Fibroblast of upper back skin (primary cell): Measurements from ENCODE around the gene VILL.
"Not testable (repeated sequence)": the region's sequence is repeated elsewhere in the genome, so short reads cannot be mapped to it uniquely, and the experiment has no call there.

ENCODE experiments used
- DNase-seq: peaks from one replicate; pipeline ENCODE4 v3.0.0-alpha.2; 2013

VILL gene

DNA sequence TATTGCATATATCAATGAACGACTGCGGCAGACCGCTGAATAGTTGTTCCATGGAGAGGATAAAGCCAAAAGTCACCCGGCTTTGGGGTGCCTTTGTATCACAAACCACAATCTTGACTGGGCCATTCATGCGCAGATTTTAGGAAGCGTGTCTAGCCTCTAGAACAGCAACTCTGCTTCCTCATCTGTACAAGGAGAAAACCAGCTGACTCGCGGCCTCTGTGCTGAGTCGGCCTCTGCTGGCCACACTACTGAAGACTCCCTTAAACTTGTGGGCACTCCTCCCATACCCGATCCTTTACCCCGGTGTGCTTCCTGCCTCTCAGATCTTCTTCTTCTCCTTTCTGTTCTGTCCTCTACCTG, 49.3 kb downstream of the VILL start:
- peak; percentile 18 for DNase-seq

DNA sequence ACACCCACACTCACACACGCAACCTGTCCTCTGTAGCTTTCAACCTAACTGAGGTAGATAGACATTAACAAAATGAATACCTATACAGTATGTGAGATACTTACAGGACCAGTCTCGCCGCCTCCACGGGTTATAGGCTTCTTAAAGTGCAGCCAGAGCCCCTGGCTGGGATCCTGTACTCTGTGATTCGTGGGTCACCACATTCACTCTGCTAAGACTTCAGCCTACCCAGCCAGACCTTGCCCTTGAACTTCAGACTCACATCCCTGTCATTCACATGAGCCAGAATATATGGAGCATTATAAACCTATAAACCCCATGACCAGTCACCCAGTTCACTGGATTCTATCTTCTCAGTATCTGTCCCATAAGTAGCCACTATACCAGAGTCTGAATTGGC, 49.8 kb downstream of the VILL start:
- no peak for DNase-seq

DNA sequence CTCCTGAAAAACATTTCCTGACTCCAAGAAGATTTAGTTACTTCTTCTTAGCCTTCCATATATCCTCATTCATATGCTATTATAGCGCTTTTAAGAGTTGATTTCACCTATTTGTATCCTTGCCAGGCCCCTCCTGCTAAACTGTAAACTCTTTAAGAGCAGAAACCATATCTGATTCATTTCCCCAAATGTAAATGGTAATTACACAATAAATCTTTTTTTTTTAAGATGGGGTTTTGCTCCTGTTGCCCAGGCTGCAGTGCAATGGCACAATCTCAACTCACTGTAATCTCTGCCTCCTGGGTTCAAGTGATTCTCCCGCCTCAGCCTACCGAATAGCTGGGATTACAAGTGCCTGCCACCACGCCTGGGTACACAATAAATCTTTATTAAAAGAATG, 52.9 kb downstream of the VILL start:
- no peak for DNase-seq

DNA sequence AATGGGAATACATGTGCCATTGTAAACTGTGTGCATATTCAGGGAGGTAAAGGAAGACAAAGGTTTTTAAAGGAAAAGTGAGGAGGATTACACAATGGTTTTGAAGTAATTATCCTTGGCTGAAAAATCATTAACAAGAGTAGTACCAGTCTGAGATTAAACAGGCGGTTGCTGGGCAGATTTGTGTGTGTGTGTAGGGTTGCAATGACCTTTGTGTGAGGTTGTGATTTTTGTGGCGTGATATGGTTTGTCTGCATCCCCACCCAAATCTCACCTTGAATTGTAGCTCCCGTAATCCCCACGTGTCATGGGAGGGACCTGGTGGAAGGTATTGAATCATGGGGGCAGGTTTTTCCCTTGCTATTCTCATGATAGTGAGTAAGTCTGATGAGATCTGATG, 55.4 kb downstream of the VILL start:
- DNase-seq = no peak

DNA sequence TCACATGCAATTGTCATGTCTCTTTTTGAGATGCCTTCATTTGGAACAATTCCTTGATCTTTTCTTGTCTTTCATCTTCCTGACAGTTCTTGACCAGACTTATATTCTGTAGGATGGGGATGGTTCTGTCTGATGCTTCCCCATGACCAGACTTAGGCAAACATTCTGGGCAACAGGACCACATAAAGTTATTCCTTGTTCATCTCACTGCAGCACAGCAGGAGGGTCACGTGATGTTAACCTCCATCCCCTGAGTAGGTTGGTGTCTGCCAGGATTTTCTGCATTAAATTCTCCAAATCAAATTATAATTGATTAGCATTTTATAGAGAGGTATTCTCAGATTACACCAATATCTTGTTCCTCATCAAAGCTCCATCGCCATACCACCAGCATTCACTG, 56.2 kb downstream of the VILL start:
- DNase-seq = no peak

DNA sequence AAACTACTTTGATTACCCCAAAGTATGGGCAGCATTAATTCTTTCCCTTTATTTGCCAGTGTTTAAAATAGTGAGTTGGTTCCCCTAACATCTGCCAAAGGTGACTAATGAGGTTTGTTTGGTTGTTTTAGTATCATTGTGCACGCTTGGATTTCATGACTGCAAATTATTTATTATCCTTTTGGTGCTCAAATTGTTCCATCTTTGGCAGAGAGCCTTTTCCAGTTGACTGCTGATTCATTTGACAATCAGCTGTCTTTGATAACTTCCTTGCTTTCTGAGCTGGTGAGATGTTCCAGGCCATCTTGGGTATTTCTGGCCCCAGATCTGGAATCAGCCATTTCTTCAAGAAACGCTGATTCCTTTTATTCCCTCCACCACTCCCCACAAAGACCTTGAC, 57.3 kb downstream of the VILL start:
- DNase-seq = no peak

DNA sequence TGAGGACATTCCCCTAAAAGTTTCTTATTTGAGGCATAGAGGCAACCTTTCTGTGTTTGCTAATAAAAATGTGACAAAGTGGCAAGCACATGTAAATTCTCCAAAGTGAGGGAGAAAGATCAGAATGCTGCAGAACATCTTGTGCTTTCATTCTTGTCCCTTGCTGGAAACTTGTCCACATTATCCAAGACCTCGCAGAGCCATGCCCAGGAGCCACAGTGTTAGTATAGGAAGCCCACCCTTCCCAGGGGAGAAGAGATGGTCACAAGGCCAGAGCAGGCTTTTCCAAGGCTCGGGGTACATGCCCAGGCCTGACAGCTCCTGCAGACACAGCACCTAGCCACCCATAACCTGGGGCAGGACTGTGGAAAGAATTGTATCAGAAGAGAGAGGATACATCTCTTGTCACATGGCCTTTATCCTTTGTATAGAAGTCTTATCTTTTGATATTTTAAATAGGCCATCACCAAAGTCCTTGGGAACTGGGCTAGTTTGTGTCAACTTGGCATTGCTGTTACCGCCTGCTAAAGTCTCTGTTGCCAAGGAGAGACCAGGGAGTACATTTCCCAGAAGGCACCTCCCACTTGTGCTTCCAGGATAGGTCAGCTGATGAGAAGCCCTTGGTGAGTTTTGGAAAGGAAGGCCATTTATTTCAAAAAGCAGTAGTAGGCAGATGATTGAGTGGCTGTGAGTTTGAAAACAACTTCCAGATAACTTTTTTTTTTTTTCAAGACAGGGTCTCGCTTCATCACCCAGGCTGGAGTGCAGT, 59.0 kb downstream of the VILL start:
- no peak for DNase-seq

DNA sequence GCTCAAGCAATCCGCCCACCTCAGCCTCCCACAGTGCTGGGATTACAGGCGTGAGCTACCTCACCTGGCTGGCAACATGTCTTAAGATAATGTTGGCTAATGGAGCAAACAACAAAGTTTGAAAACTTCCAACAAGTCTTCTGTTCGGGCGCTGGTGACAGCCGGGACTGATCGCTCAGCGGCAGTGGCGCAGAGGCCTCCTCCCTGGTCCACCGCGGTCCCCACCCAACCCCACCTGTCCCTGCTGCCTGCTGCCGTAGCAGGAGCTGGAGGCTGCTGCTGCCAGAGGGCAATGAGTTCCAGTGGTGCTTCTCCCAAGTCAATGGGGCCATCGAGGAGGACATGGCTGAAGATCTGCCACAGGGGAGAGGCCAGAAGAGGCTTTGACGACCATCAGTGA, 60.5 kb downstream of the VILL start:
- DNase-seq = no peak

DNA sequence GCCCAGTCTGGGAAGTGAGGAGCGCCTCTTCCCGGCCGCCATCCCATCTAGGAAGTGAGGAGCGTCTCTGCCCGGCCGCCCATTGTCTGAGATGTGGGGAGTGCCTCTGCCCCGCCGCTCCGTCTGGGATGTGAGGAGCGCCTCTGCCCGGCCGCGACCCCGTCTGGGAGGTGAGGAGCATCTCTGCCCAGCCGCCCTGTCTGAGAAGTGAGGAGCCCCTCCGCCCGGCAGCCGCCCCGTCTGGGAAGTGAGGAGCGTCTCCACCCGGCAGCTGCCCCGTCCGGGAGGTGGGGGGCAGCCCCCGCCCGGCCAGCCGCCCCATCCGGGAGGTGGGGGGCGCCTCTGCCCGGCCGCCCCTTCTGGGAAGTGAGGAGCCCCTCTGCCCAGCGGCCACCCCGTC, 62.7 kb downstream of the VILL start:
- not testable (repeated sequence) for DNase-seq

DNA sequence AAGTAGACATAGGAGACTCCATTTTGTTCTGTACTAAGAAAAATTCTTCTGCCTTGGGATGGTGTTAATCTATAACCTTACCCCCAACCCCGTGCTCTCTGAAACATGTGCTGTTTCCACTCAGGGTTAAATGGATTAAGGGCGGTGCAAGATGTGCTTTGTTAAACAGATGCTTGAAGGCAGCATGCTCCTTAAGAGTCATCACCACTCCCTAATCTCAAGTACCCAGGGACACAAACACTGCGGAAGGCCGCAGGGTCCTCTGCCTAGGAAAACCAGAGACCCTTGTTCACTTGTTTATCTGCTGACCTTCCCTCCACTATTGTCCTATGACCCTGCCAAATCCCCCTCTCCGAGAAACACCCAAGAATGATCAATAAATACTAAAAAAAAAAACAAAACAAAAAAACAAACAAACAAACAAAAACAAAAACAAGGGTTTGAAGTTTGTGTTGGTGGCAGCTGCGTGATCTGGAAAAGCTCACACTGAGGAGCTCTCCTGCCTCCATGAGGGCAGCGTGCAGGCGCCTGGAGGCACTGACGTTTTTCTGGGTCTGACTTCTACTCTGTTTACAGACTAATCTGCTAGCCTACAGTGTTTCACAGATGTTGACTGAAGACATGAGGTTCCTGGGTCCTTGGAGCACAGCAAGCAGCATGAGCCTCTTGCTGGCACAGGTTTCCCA, 63.4 kb downstream of the VILL start:
- DNase-seq = not testable (repeated sequence)

DNA sequence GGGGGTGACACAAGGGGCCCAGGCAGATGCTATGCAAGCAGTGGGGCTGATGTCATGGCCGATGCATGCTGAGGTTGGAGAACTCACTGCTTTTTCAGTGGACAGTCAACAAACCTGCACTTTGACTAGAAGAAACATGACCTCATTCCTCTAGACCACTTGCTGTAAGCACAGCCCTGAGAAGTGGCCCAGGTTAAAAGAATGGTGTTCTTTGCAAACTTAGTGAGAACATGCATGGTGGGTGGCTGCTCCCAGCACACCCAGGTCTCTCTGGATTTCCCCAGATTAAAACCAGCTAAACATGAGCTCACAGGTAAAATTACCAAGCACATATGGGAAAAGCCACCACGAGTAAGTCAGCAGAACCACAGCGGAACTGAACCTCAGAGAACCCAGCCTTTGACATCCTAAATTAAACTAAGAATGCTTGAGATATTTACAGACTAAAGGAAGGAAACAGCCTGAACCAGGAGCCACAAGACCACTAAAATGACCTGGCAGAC, 64.0 kb downstream of the VILL start:
- DNase-seq = no peak
